Upper lobe of left lung (tissue), 4 donors: Measurements from ENCODE around the gene CACFD1.

Source experiments
- CTCF ChIP-seq, 6 experiments: fragments of 450-650 bp in 4 of 6; fragments of 200-600 bp in 2 of 6; sonication (generic) in 2 of 6; IDR thresholded peaks; one replicate each; pipeline ENCODE4 v1.5.1; 2016 to 2019; ENCODE audit warnings: antibody characterized with exemption in 6 of 6
- EP300 ChIP-seq, 4 donors: sonication (generic); formaldehyde crosslinking; IDR thresholded peaks; one replicate each; pipeline ENCODE4 v1.5.1; 2017; ENCODE audit warnings: antibody characterized with exemption in 4 of 4, control low read depth in 2 of 4
- POLR2A ChIP-seq, 4 donors: fragments of 450-650 bp; IDR thresholded peaks; one replicate each; pipeline ENCODE4 v1.5.1; 2016 to 2017; ENCODE audit warnings: antibody characterized with exemption in 4 of 4, mild to moderate bottlenecking in 2 of 4
- POLR2AphosphoS5 ChIP-seq, 2 donors: sonication (generic); formaldehyde crosslinking; IDR thresholded peaks; one replicate each; pipeline ENCODE4 v1.5.1; 2017; ENCODE audit warnings: antibody characterized with exemption in 2 of 2

- no peak for TF ChIP-seq CTCF (IDR thresholded peaks at IDR 0.05)
- no peak for TF ChIP-seq POLR2AphosphoS5 (IDR thresholded peaks at IDR 0.05)
- TF ChIP-seq EP300 (IDR thresholded peaks at IDR 0.05): no peak
- no peak for TF ChIP-seq POLR2A (IDR thresholded peaks at IDR 0.05)
Measured at GRCh38 chr9:133472753-133473378, 13.1 kb downstream of the CACFD1 start.
